Measurements from ENCODE around the gene SYNE4.
"Not testable (repeated sequence)": the region's sequence is repeated elsewhere in the genome, so short reads cannot be mapped to it uniquely, and the experiment has no call there.

The SYNE4 gene, protein sequence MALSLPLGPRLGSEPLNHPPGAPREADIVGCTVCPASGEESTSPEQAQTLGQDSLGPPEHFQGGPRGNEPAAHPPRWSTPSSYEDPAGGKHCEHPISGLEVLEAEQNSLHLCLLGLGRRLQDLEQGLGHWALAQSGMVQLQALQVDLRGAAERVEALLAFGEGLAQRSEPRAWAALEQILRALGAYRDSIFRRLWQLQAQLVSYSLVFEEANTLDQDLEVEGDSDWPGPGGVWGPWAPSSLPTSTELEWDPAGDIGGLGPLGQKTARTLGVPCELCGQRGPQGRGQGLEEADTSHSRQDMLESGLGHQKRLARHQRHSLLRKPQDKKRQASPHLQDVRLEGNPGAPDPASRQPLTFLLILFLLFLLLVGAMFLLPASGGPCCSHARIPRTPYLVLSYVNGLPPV

GRCh38 chr19:36008336-36008978, at the start of gene SYNE4:
SYNE4 (minus strand) TSS chr19:36008813; CDS start chr19:36008681, 132 bp downstream.
- FAIRE-seq, result no peak

DNA sequence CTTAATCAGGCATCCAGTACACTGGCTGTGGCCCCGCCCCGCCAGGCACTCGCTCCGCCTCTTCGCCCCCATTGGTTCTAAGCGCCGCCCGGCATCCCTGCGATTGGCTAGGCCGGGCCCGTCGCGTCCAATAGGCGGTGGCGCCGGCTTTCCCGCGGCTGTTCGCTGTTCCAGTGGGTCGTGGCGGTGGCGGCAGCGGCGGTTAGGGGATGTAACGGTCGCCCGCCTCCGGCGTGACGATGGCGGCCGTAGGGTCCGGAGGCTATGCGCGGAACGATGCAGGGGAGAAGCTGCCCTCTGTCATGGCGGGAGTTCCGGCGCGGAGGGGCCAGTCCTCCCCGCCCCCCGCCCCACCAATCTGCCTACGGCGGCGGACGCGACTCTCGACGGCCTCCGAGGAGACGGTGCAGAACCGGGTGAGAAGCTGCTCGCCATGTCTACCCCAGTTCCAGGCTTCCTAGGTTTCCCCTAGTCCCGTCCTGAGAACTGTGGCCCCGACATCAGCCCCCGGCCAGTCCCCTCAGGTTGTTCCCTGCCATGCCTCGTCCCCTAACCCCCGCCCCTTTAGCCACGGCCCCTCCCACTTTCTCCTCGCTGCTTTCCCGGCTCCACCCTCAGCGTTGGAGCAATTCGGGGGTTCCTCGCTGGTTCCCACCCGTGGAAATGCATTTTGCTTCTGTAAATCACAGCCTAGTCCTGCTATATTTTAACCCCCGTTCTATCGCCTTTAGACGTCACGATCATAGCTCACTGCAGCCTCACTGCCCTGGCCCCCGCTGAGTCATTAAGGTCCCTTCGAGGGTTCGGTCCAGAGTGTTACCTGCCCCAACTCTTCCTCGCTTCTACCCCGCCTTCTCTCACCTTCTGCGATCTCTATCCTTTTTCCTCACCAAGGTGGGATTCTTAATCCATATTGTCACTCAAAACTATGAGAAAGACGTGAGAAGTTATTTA, 46.4 kb upstream of the SYNE4 start, which contains the start of gene WDR62:
Gene WDR62, plus strand, starts transcription at position 165 of the 954 bp plus-strand sequence. Its CDS starts 75 bp downstream, at position 240.
- no peak for FAIRE-seq

- FAIRE-seq, result peak; percentile 90
Observed at GRCh38 chr19:36054119-36054732, 45.6 kb upstream of the SYNE4 start, which contains the start of gene THAP8. THAP8 (minus strand) TSS chr19:36054285; CDS start chr19:36054217, 68 bp downstream.

GRCh38 chr19:36051637-36052036, 43.0 kb upstream of the SYNE4 start:
- no peak for FAIRE-seq

DNA sequence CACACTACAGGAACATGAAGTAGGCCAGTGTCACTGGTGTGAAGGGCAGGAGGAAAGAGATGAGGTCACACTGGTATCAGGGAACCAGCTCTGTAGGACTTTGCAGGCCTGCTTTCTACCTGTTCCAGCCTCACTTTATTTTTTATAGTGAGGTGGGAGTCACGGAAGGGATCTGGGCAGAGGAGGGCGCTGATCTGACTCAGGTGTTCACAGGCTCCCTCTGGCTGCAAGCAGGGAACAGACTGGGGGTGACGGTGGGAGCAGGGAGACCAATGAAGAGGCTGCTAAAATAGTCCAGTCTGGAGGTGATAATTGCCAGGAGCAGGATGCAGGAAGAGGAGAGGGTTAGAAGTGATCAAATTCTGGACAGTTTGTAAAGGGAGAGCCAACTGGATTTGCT, 42.6 kb upstream of the SYNE4 start:
- FAIRE-seq, result no peak

- no peak for FAIRE-seq
Observed at GRCh38 chr19:36049080-36049698, 40.6 kb upstream of the SYNE4 start.

DNA sequence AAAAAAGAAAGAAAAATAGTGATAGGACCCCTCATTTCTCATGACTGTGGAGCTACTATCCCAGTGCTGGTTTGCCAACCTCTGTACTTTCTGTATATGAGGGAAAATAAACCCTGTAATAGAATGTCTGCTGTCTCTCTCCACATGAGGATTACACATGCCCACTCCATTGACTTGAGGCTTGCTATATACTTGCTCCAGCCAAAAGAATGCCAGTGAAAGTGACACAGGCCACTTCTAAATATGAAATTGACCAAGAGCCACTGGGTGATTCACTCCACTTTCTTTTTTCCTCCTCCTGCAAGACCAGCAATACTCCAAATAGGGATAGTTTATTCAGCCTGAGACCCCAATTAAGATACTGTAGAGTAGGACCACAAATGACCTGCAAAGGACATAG, 39.2 kb upstream of the SYNE4 start:
- no peak for FAIRE-seq

DNA sequence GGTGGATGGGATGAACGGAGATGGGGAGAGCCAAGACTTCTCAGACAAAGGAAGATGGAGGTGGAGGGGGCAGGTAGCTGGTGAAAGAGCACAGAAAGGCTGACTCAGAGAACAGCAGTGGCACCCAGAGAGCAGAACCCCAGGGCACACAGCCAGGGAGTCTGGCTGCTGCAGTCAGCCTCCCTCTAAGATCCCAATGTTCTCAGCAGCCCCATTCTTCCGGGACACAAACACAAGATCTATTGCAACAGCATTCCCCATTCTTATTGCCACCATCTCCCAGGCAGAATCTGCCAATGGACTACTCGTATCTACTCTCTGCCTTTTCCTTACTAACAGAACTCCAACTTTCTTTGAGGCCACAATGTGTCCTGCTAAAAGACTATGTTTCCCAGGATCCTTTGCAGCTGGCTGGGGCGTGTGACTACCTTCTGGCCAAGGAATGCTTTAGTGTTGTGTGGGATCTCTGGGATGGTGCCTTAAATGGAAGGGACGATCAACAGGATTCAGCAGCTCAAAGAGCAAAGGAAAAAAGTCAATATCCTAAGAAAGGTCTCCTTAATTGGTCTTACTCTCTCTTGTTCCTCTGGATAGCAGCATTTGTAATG, 37.9 kb upstream of the SYNE4 start:
- FAIRE-seq, result no peak

- no peak for FAIRE-seq
Observed at GRCh38 chr19:36043952-36044351, 35.3 kb upstream of the SYNE4 start.

- FAIRE-seq, result no peak
Observed at GRCh38 chr19:36041831-36042230, 33.2 kb upstream of the SYNE4 start.

- FAIRE-seq, result not testable (repeated sequence)
Observed at GRCh38 chr19:36041092-36041491, 32.5 kb upstream of the SYNE4 start.

- FAIRE-seq, result no peak
Observed at GRCh38 chr19:36040495-36040894, 31.9 kb upstream of the SYNE4 start.

GRCh38 chr19:36032251-36033104, 23.9 kb upstream of the SYNE4 start, which contains the start of gene CLIP3:
CLIP3 (minus strand) TSS chr19:36032873; CDS start chr19:36032357, 516 bp downstream.
- FAIRE-seq, result no peak

DNA sequence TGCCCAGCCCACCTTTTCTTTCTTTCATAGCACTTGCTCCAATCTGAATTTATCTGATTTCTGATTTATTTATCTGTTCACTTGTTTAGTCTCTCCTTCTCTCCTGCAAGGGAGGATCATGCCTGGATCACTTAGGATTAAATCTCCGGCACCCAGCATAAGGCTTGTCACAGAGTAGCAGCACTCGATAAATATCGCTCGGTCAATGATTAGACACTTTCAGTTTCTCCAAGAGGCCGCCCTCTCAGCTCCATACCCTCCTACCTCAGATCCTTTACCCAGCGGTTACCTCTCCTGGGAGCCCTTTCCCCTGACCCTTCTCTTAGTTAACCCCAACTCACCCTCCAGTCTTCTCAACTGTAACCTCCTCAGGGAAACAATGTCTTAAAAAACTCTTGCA, 22.7 kb upstream of the SYNE4 start:
- no peak for FAIRE-seq

DNA sequence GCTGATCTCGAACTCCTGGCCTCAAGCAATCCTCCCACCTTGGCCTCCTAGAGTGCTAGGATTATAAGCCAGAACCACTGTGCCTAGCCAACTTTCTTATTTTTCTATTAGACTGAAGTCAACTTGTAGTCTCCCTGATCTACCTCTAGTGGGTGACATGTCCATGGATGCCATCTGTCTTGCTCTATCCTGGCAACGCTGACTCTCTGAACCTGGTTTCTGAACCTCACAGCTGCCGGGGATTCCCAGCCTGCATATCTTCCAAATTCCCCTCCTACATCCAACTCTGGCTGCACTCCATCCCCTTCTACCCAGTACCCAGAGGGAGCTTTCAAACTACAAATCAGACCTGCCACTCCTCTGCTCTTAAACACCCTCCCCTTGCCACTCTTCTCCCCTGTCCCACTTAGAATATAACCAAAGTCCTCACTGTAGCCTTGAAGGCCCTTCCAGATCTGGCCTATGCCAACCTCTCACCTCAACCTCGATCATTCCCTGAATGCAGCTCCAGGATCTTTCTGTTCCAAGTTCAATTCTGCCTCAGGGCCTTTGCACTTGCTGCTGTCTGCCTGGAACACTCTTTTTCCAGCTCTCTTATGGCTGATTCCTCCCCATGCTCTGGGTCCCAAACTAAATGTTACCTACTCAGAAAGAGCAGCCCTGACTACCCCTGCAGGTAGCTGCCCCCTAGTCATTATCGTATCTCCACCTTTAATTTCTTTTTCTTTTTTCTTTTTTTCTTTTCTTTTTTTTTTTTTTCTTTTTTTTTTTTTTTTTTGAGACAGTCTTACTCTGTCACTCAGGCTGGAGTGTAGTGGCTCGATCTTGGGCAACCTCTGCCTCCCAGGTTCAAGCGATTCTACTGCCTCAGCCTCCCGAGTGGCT, 21.9 kb upstream of the SYNE4 start:
- FAIRE-seq, result no peak

GRCh38 chr19:36028313-36029041, 19.9 kb upstream of the SYNE4 start:
- FAIRE-seq, result no peak

DNA sequence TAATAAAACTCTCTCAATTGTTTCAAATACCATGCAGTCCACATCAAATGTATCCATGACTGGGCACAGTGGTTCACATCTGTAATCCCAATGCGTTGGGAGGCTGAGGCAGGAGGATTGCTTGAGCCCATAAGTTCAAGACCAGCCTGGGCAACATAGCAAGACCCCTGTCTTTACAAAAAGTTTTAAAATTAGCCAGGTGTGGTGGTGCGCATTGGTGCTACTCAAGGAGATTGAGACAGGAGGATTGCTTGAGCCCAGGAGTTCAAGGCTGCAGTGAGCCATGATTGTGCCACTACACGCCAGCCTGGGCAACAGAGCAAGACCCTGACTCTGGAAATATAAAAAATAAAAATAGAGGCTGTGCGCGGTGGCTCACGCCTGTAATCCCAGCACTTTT, 19.1 kb upstream of the SYNE4 start:
- FAIRE-seq, result no peak

GRCh38 chr19:36026091-36026876, 17.7 kb upstream of the SYNE4 start:
- no peak for FAIRE-seq

Data from A204.1 (cell line).